ENCODE results near the gene EDEM2. TPM values are rescaled to one million over a fixed set of nuclear protein-coding genes. Genes with fewer than 3 reads are reported as not detected.

Gene EDEM2
- total RNA-seq, 1 donor: 32.2 TPM

DNA sequence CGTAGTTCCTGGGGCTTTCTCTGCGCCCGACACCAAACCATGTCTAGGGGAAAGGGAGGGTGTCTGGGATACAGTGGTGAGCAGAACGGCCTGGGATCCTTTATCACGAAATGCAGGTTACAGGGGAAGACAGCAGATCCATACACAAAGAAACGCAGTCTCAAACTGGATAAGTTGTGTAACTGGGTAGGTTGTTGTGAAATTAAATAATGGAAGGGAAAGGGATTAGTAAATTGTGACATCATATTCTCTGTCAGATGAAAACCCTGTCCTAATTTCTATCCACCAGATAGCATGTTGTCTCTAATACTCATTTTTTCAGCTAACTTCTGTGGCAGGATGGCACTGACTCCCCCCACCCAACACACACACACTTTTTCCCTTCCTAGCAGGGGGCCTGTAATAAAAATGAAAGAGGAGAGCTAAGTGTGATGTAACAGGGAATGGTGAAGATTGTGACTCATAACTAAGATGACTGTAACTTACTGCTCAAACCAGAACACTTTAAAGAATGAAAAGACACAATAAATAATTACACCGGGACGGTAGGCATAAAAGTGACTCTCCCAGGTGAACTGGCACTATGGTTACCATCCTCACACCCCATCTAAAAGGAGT lies 53.8 kb downstream of the EDEM2 start:
- Histone ChIP-seq H2AFZ (ENCODE audit: low read length) (peak overlapping the region; percentile 97), H4K20me1 (ENCODE audit: insufficient read depth, low read length) (peaks cover 28% of the 10 kb centered on the region), H3K9me3 (ENCODE audit: low read depth, low read length) (no peaks in the 10 kb centered on the region), H3K4me2 (ENCODE audit: insufficient read depth, low read length) (peak overlapping the region; percentile 79), H3K27ac (ENCODE audit: low read depth, low read length) (peak overlapping the region; percentile 95), H3K4me1 (ENCODE audit: insufficient read depth, low read length) (peaks cover 33% of the 10 kb centered on the region), H3K4me3 (ENCODE audit: insufficient read depth, low read length) (peak overlapping the region; percentile 95), H3K36me3 (ENCODE audit: insufficient read depth, low read length) (peaks cover 7% of the 10 kb centered on the region), H3K79me2 (ENCODE audit: insufficient read depth, low read length) (peaks cover 42% of the 10 kb centered on the region), H3K27me3 (ENCODE audit: insufficient read depth, low read length) (no peaks in the 10 kb centered on the region)
- DNase-seq (ENCODE audit: insufficient read length, low spot score, missing footprints): peak; percentile 77
- TF ChIP-seq, protein P1, sequence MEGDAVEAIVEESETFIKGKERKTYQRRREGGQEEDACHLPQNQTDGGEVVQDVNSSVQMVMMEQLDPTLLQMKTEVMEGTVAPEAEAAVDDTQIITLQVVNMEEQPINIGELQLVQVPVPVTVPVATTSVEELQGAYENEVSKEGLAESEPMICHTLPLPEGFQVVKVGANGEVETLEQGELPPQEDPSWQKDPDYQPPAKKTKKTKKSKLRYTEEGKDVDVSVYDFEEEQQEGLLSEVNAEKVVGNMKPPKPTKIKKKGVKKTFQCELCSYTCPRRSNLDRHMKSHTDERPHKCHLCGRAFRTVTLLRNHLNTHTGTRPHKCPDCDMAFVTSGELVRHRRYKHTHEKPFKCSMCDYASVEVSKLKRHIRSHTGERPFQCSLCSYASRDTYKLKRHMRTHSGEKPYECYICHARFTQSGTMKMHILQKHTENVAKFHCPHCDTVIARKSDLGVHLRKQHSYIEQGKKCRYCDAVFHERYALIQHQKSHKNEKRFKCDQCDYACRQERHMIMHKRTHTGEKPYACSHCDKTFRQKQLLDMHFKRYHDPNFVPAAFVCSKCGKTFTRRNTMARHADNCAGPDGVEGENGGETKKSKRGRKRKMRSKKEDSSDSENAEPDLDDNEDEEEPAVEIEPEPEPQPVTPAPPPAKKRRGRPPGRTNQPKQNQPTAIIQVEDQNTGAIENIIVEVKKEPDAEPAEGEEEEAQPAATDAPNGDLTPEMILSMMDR (IDR thresholded peaks at IDR 0.05; ENCODE audit: extremely low read depth, low read depth, low read length): no peak

DNA sequence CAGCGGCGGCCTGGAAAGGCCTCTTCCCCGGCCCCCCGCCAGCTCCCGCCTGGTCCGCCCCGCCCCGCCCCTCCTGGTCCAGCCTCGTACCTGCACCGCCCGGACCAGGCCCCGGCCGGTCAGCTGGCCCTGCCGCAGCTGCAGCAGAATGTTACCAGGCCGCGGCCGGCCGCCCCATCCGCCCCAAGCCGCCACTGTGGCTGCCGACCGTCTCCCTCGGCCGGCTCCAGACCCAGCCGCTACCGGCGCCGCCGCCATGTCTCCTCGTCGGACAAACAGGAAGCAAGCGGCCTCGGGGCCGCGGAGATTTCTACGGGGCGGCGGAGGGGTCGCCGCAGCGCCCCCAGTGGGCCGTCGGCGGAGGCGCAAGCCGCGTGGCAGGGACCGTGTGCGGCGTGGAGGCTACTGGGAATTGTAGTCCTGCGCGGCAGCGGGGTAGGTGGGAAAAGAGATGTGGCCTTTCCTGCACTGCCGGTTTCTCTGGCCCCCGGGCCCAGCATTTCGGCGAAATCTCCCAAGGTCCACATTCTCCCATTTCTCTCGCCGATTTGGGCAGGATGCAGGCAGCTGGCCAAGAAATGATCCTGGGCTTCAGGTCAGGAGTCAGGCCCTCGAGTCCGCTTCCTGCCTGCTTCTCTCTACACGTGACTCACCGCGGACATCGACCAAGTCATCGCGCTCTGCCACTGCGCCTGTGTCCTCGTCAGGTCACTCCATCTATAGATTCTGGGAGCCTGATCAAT lies 54.4 kb downstream of the EDEM2 start, which contains the start of gene TRPC4AP:
TSS of gene TRPC4AP (minus strand) at position 284 of the 743 bp plus-strand sequence. CDS start at position 258, 26 bp downstream.
- DNase-seq (ENCODE audit: insufficient read length, low spot score, missing footprints): peak; percentile 97
- peak within 1 kb of the TSS; percentile 97 for H2AFZ ChIP-seq (ENCODE audit: low read length)
- peaks cover 10% of the 10 kb centered on the region for H3K36me3 ChIP-seq (ENCODE audit: insufficient read depth, low read length)
- TF ChIP-seq, protein P1 (IDR thresholded peaks at IDR 0.05; ENCODE audit: extremely low read depth, low read depth, low read length): peak; percentile 87
- peak within 1 kb of the TSS; percentile 95 for H3K27ac ChIP-seq (ENCODE audit: low read depth, low read length)
- H3K79me2 ChIP-seq (ENCODE audit: insufficient read depth, low read length): peaks cover 49% of the 10 kb centered on the region
- H3K4me3 ChIP-seq (ENCODE audit: insufficient read depth, low read length): peak within 1 kb of the TSS; percentile 95
- peak within 1 kb of the TSS; percentile 95 for H3K4me2 ChIP-seq (ENCODE audit: insufficient read depth, low read length)
- no peaks in the 10 kb centered on the region for H3K27me3 ChIP-seq (ENCODE audit: insufficient read depth, low read length)
- H4K20me1 ChIP-seq (ENCODE audit: insufficient read depth, low read length): peaks cover 35% of the 10 kb centered on the region
- H3K9me3 ChIP-seq (ENCODE audit: low read depth, low read length): no peaks in the 10 kb centered on the region
- peaks cover 40% of the 10 kb centered on the region for H3K4me1 ChIP-seq (ENCODE audit: insufficient read depth, low read length)

DNA sequence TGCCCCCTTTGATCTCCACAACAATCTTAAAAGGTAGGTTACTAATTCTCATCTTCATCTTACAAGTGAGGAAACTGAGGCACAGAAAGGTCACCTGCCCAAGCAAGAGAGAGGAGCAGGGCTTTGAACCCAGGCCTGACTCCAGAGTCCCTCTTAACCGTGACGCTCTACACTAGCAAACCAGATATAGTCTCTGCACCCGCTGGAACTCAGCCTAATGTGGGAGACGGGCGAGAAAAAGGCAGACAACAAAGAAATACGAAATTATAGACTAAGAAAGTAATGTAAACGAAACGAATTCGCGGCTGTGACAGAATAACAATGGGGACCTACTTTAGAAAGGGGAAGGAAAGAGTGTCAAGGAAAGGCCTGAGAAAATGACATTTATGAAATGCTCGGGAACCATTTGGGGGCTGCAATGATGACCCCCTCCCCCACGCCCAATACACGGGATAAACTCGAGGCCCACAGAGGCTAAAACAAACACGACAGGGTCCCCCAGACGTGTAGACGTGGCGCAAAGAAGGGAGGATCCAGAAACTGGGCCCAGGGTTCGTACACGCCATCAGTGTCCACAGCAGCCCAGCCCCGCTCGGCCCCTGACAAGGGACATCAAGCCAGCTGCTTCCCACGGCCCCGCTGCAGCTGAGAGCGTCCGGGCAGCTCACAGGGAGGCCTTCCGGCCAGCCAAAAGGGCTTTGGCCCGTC lies 55.2 kb downstream of the EDEM2 start:
- Histone ChIP-seq H3K36me3 (ENCODE audit: insufficient read depth, low read length) (peaks cover 14% of the 10 kb centered on the region), H3K9me3 (ENCODE audit: low read depth, low read length) (no peaks in the 10 kb centered on the region), H3K27ac (ENCODE audit: low read depth, low read length) (peak overlapping the region; percentile 95), H3K4me3 (ENCODE audit: insufficient read depth, low read length) (peak overlapping the region; percentile 95), H3K4me1 (ENCODE audit: insufficient read depth, low read length) (peaks cover 43% of the 10 kb centered on the region), H3K79me2 (ENCODE audit: insufficient read depth, low read length) (peaks cover 56% of the 10 kb centered on the region), H4K20me1 (ENCODE audit: insufficient read depth, low read length) (peaks cover 41% of the 10 kb centered on the region), H3K4me2 (ENCODE audit: insufficient read depth, low read length) (peak overlapping the region; percentile 95), H2AFZ (ENCODE audit: low read length) (peak overlapping the region; percentile 82), H3K27me3 (ENCODE audit: insufficient read depth, low read length) (no peaks in the 10 kb centered on the region)
- TF ChIP-seq, protein P1 (IDR thresholded peaks at IDR 0.05; ENCODE audit: extremely low read depth, low read depth, low read length): no peak
- DNase-seq (ENCODE audit: insufficient read length, low spot score, missing footprints): peak; percentile 52
